ENCODE results near the gene OTOS.

OTOS gene

GRCh38 chr2:240143276-240143675 is 2.8 kb upstream of the OTOS start:
- Histone ChIP-seq H3K4me1 (ENCODE audit: control insufficient read depth, low read length) (no peaks in the 10 kb centered on the region), H3F3A (ENCODE audit: control insufficient read depth, insufficient read depth) (no peaks in the 10 kb centered on the region; the same call in 1 of the 2 replicates), H3K4me2 (ENCODE audit: low read length) (no peak overlapping the region), H4K20me1 (ENCODE audit: control insufficient read depth, insufficient read depth, low read depth, low read length) (no peaks in the 10 kb centered on the region), H3K36me3 (ENCODE audit: control insufficient read depth, low read length) (no peaks in the 10 kb centered on the region), H3K4me3 (ENCODE audit: low read length) (no peak overlapping the region), H3K9me2 (replicated peaks; ENCODE audit: control insufficient read depth, low read length) (no peaks in the 10 kb centered on the region), H3K79me2 (ENCODE audit: control insufficient read depth, low read length) (no peaks in the 10 kb centered on the region), H3K9me3 (ENCODE audit: control insufficient read depth, insufficient read depth, low read length) (peaks cover 8% of the 10 kb centered on the region; the same call in 1 of the 2 replicates), H3K27ac (ENCODE audit: low read depth, low read length) (no peak overlapping the region), H3K27me3 (ENCODE audit: control insufficient read depth, low read length) (no peaks in the 10 kb centered on the region)
- TF ChIP-seq CTCF (IDR thresholded peaks at IDR 0.05; ENCODE audit: low read depth, low read length, poor library complexity, severe bottlenecking) (no peak), EZH2phosphoT487 (IDR thresholded peaks at IDR 0.05; ENCODE audit: borderline replicate concordance, low read length) (no peak)

- Histone ChIP-seq H3F3A (ENCODE audit: control insufficient read depth, insufficient read depth) (no peaks in the 10 kb centered on the region; the same call in 1 of the 2 replicates), H4K20me1 (ENCODE audit: control insufficient read depth, insufficient read depth, low read depth, low read length) (no peaks in the 10 kb centered on the region), H3K4me2 (ENCODE audit: low read length) (no peak overlapping the region), H3K36me3 (ENCODE audit: control insufficient read depth, low read length) (no peaks in the 10 kb centered on the region), H3K4me1 (ENCODE audit: control insufficient read depth, low read length) (no peaks in the 10 kb centered on the region), H3K4me3 (ENCODE audit: low read length) (no peak overlapping the region), H3K9me2 (replicated peaks; ENCODE audit: control insufficient read depth, low read length) (no peaks in the 10 kb centered on the region), H3K27me3 (ENCODE audit: control insufficient read depth, low read length) (no peaks in the 10 kb centered on the region), H3K79me2 (ENCODE audit: control insufficient read depth, low read length) (no peaks in the 10 kb centered on the region), H3K9me3 (ENCODE audit: control insufficient read depth, insufficient read depth, low read length) (peaks cover 6% of the 10 kb centered on the region; the same call in 1 of the 2 replicates), H3K27ac (ENCODE audit: low read depth, low read length) (no peak overlapping the region)
- TF ChIP-seq EZH2phosphoT487 (IDR thresholded peaks at IDR 0.05; ENCODE audit: borderline replicate concordance, low read length) (no peak), CTCF (IDR thresholded peaks at IDR 0.05; ENCODE audit: low read depth, low read length, poor library complexity, severe bottlenecking) (no peak)
Measured at GRCh38 chr2:240142859-240143258, 2.4 kb upstream of the OTOS start.

DNA sequence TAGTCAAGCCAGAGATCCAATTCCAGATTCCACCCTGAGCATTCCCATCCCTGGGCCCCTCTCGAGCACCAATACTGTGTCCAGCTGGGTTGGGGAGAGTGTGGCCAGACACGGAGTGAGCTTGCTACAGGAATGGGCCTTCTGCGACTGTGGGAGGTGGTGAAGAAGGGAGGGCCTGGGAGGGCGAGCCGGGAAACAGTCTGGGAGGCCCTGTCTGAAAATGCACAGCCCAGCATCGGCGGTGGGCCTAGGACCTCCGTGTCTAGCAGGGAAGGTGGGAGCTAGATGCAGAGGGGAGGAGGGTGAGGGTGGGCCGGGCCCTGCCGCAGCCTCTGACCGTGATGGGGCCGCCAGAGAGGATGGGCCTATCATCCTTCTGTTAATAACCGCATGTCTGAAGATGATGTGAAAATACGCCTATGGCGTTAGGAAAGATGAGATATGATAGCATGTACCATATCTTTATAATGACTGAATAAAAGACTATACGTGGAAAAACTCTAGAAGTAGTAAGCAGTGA is 1.9 kb upstream of the OTOS start:
- H3K27me3 ChIP-seq (ENCODE audit: control insufficient read depth, low read length) = no peaks in the 10 kb centered on the region
- H3K4me2 ChIP-seq (ENCODE audit: low read length) = no peak overlapping the region
- no peaks in the 10 kb centered on the region for H3K36me3 ChIP-seq (ENCODE audit: control insufficient read depth, low read length)
- H3F3A ChIP-seq (ENCODE audit: control insufficient read depth, insufficient read depth) = no peaks in the 10 kb centered on the region
- no peak overlapping the region for H3K4me3 ChIP-seq (ENCODE audit: low read length)
- H3K4me1 ChIP-seq (ENCODE audit: control insufficient read depth, low read length) = no peaks in the 10 kb centered on the region
- H4K20me1 ChIP-seq (ENCODE audit: control insufficient read depth, insufficient read depth, low read depth, low read length) = no peaks in the 10 kb centered on the region
- no peak for TF ChIP-seq EZH2phosphoT487 (IDR thresholded peaks at IDR 0.05; ENCODE audit: borderline replicate concordance, low read length)
- no peak for TF ChIP-seq CTCF (IDR thresholded peaks at IDR 0.05; ENCODE audit: low read depth, low read length, poor library complexity, severe bottlenecking)
- peaks cover under 1% of the 10 kb centered on the region; the same call in 1 of the 2 replicates for H3K9me3 ChIP-seq (ENCODE audit: control insufficient read depth, insufficient read depth, low read length)
- no peaks in the 10 kb centered on the region for H3K9me2 ChIP-seq (replicated peaks; ENCODE audit: control insufficient read depth, low read length)
- H3K79me2 ChIP-seq (ENCODE audit: control insufficient read depth, low read length) = no peaks in the 10 kb centered on the region
- no peak overlapping the region for H3K27ac ChIP-seq (ENCODE audit: low read depth, low read length)
